ENCODE results near the gene USP28. TPM values are rescaled to one million over a fixed set of nuclear protein-coding genes. Genes with fewer than 3 reads are reported as not detected.

USP28 gene
- total RNA-seq, 2 donors from 2014 or later = 42.0 to 66.8 TPM

Other genes with a start within 250 kb of the USP28 start
- under 1 TPM; 0.52 to 0.95 TPM for gene TMPRSS5, start 169.3 kb downstream of the USP28 start, total RNA-seq
- 10 to 100 TPM; 17.0 to 24.8 TPM for gene ZW10, start 101.9 kb downstream of the USP28 start, total RNA-seq
- not detected for gene CLDN25, start 95.8 kb downstream of the USP28 start, total RNA-seq
- not detected for gene HTR3B, start 29.2 kb upstream of the USP28 start, total RNA-seq
- gene HTR3A, start 99.5 kb upstream of the USP28 start, total RNA-seq = not detected
- gene ZBTB16, start 184.1 kb upstream of the USP28 start, total RNA-seq = 10 to 100 TPM in 1 of 2 donors, 1 to 10 TPM in 1; 6.1 to 10.6 TPM